Bronchial epithelial cell (primary cell): ENCODE results near the gene ZNF35. TPM values are rescaled to one million over a fixed set of nuclear protein-coding genes. Genes with fewer than 3 reads are reported as not detected.

Experiments
- DNase-seq: peaks from one replicate; pipeline ENCODE4 v3.0.0-alpha.2; 2010; ENCODE audit warnings: low read depth
- FAIRE-seq: peaks from 2 replicates; lab custom pipeline; 2011; peaks lifted over from hg19 to GRCh38; lab: Jason Lieb, UNC
- H3K27me3 ChIP-seq: 2 replicates; pipeline ENCODE4 v1.5.1; 2011; ENCODE audit warnings: low read length; ENCODE audit not compliant: control insufficient read depth, insufficient read depth
- H3K36me3 ChIP-seq: 2 replicates; pipeline ENCODE4 v1.5.1; 2011; ENCODE audit warnings: low read length; ENCODE audit not compliant: control insufficient read depth, insufficient read depth
- H3K4me3 ChIP-seq: 2 replicates; pipeline ENCODE4 v1.5.1; 2011; ENCODE audit warnings: mild to moderate bottlenecking, low read depth, low read length, control low read depth
- CTCF ChIP-seq: IDR thresholded peaks from 2 replicates; pipeline ENCODE4 v1.5.1; 2011; ENCODE audit warnings: mild to moderate bottlenecking, moderate library complexity, low read length, control low read depth, inconsistent platforms; ENCODE audit not compliant: insufficient read depth, severe bottlenecking
- total RNA-seq: library from RNA; depleted of rRNA; stranded (reverse); fragments of >200 nt; gene quantifications from 2 replicates; pipeline ENCODE4 v1.2.1, GENCODE V29; 2014

The ZNF35 gene
- total RNA-seq, 1 donor from 2014 or later: 14.5 TPM

GRCh38 chr3:44674211-44674610 lies 25.7 kb downstream of the ZNF35 start:
- no peak overlapping the region for H3K4me3 ChIP-seq
- H3K36me3 ChIP-seq: no peaks in the 10 kb centered on the region
- H3K27me3 ChIP-seq: no peaks in the 10 kb centered on the region
- DNase-seq (no peak), FAIRE-seq (no peak)
- no peak for TF ChIP-seq CTCF

GRCh38 chr3:44678480-44679116 lies 30.1 kb downstream of the ZNF35 start:
- no peak for TF ChIP-seq CTCF
- Histone ChIP-seq H3K36me3 (no peaks in the 10 kb centered on the region), H3K27me3 (no peaks in the 10 kb centered on the region), H3K4me3 (no peak overlapping the region)
- FAIRE-seq: no peak
- DNase-seq: no peak

- no peaks in the 10 kb centered on the region for H3K27me3 ChIP-seq
- no peak for TF ChIP-seq CTCF
- FAIRE-seq (peak; percentile 90), DNase-seq (no peak)
- H3K4me3 ChIP-seq: no peak overlapping the region
- no peaks in the 10 kb centered on the region for H3K36me3 ChIP-seq
Measured at GRCh38 chr3:44680921-44681455, 32.5 kb downstream of the ZNF35 start.

GRCh38 chr3:44682182-44682896 lies 33.8 kb downstream of the ZNF35 start:
- Histone ChIP-seq H3K27me3 (no peaks in the 10 kb centered on the region), H3K36me3 (no peaks in the 10 kb centered on the region), H3K4me3 (no peak overlapping the region)
- FAIRE-seq (no peak), DNase-seq (no peak)
- TF ChIP-seq CTCF: no peak

GRCh38 chr3:44685128-44685800 lies 36.7 kb downstream of the ZNF35 start:
- DNase-seq (peak; percentile 63), FAIRE-seq (no peak)
- TF ChIP-seq CTCF: no peak
- H3K4me3 ChIP-seq: peak overlapping the region; percentile 51
- H3K36me3 ChIP-seq: no peaks in the 10 kb centered on the region
- no peaks in the 10 kb centered on the region for H3K27me3 ChIP-seq
